Lower lobe of right lung (tissue), 2 donors: ENCODE results near the gene LRRC1. TPM values are rescaled to one million over a fixed set of nuclear protein-coding genes. Genes with fewer than 3 reads are reported as not detected.

Experiments used
- ATAC-seq, 2 donors: fragments of 200-7000 bp; cut with Tn5 transposase; one replicate each; pipeline ENCODE4 v1.9.1; 2020 to 2022; ENCODE audit warnings: mild to moderate bottlenecking in 2 of 2, moderate library complexity in 2 of 2
- DNase-seq: peaks from one replicate; pipeline ENCODE4 v3.0.0-alpha.2; 2020
- H3K27ac ChIP-seq: fragments of 200-600 bp; one replicate; pipeline ENCODE4 v1.8.0; 2022
- H3K27me3 ChIP-seq: fragments of 200-600 bp; one replicate; pipeline ENCODE4 v1.8.0; 2022; ENCODE audit warnings: low read depth
- H3K36me3 ChIP-seq: fragments of 200-600 bp; one replicate; pipeline ENCODE4 v1.8.0; 2022; ENCODE audit warnings: mild to moderate bottlenecking
- H3K4me1 ChIP-seq: fragments of 200-600 bp; one replicate; pipeline ENCODE4 v1.8.0; 2022
- H3K4me3 ChIP-seq: fragments of 200-600 bp; one replicate; pipeline ENCODE4 v1.8.0; 2022; ENCODE audit warnings: mild to moderate bottlenecking
- H3K9me3 ChIP-seq: fragments of 200-600 bp; one replicate; pipeline ENCODE4 v1.8.0; 2022
- CTCF ChIP-seq: fragments of 200-600 bp; IDR thresholded peaks from one replicate; pipeline ENCODE4 v1.8.0; 2022; ENCODE audit warnings: antibody characterized with exemption, mild to moderate bottlenecking
- intact Hi-C: fragments of 100-400 bp; cut with DNase I; formaldehyde crosslinking; loops from one replicate; pipeline ENCODE4 v1.11.0; 2022
- total RNA-seq: library from RNA; stranded (reverse); fragmentation: NEBNext Ultra II Directional; extraction: Animal tissue kit (Norgen Biotek cat#: 25700); gene quantifications from one replicate; pipeline ENCODE4 v1.2.1, GENCODE V29; 2021
- donor health status: DM: no; HTN: yes; CAD: no; lungs with severe emphysema.

Gene LRRC1
- total RNA-seq, 1 donor from 2014 or later: 13.4 TPM

DNA sequence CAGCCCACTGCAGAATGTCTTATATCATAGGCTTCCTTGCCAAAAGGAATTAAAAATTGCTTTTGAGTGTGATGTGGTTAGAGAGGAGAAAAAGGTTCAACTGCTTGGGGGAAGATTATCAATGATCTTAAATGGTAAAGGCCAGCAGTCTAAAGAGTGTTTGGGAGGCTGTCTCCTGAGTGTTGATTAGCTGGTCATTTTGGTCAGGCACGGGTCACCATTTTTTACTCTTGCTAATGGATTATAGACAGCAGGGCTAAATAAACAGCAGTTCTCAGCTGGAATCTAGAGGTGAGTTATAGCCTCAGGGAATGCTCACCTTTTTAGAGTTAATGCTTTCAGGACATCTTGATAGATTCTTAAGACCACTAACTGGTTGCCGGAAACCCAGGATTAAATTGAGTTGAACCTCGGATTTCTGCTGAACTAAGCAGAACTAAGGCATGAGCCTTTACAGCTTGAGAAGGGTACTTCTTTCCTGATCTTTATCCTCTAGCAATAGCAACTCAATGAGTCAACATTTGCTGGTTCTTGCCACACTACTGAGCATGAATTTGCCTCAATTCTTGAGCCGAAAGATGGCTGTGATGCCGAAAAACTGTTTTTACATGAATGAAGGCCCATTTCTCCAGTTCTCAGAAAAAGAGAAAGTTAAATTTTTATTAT is 120.4 kb downstream of the LRRC1 start:
- no peaks in the 10 kb centered on the region for H3K4me1 ChIP-seq
- ATAC-seq (no peak), DNase-seq (no peak)
- no peak overlapping the region for H3K27ac ChIP-seq
- H3K27me3 ChIP-seq: no peaks in the 10 kb centered on the region
- H3K36me3 ChIP-seq: peaks cover 9% of the 10 kb centered on the region
- intact Hi-C loops: no loop called here
- H3K9me3 ChIP-seq: no peaks in the 10 kb centered on the region
- no peak overlapping the region for H3K4me3 ChIP-seq
- no peak for TF ChIP-seq CTCF

DNA sequence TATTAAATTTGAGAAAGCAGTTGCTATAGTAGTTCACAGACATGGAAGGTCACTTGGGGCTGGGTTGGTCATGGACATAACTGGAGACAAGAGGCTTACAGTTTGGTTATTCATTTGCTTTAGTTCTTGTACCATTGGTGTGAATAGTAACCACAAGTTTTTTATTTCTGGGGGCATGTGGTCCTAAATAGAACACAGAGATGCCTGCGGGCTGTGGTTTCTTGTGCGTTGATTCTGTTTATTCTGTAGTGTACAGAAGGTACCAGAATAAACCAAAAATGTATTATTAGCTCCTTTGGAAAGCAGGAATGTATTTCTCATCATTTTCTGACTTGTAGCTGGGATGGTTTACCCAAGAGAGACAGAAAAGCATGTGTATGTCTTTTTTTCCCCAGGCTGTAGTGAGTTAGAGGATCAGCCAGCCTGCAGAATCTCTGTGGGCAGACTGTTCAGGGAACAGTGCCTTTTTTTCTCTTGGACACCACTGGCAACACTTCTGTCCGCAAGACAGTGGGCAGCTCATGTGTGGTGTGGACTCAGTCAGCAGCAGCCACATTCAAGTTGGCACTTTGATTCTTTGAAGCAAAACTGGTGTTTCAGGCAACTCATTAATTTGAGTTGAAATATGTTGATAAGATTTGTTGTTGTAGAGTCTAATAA is 122.1 kb downstream of the LRRC1 start:
- DNase-seq (no peak), ATAC-seq (no peak)
- Histone ChIP-seq H3K9me3 (no peaks in the 10 kb centered on the region), H3K27me3 (no peaks in the 10 kb centered on the region), H3K4me1 (no peaks in the 10 kb centered on the region), H3K4me3 (no peak overlapping the region), H3K27ac (no peak overlapping the region), H3K36me3 (peaks cover 9% of the 10 kb centered on the region)
- no peak for TF ChIP-seq CTCF
- intact Hi-C loops: no loop called here

- DNase-seq: no peak
- intact Hi-C loops: no loop called here
- Histone ChIP-seq H3K27ac (no peak overlapping the region), H3K9me3 (no peaks in the 10 kb centered on the region), H3K36me3 (peaks cover 9% of the 10 kb centered on the region), H3K4me1 (no peaks in the 10 kb centered on the region), H3K27me3 (no peaks in the 10 kb centered on the region), H3K4me3 (no peak overlapping the region)
- ATAC-seq: no peak
- TF ChIP-seq CTCF: no peak
These were observed 122.6 kb downstream of the LRRC1 start for GRCh38 chr6:53917464-53917842.

DNA sequence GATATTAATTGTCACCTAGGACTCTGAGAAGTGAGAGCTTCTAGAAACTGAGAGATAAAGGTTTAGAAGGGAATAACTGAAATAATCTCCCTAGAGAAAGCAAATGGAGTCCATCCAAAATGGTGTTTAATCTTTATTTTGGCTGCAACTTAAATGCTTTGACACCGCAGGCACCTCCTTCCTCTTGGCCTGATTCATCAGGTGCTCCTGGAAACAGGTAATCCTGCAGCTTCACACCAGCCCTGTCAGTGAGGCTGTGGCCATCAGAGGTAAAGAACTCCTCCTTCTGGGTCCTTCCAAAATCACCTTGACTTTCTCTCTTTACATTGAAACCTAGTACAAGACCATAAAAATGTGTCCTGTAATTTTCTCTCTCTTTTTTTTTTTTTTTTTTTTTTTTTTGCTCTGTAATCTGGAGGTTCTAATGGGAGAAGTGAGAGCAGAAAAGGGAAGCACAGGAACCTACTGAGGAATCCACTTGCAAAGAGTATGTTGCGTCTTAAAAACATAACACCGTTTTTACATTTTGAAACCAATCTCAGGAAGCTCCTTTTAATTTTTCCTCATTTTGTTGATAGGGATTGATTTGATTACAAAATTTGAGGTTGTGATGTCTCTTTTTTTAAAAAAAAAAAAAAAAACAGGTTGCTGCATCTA is 124.2 kb downstream of the LRRC1 start:
- Histone ChIP-seq H3K4me3 (no peak overlapping the region), H3K27ac (no peak overlapping the region), H3K27me3 (no peaks in the 10 kb centered on the region), H3K4me1 (no peaks in the 10 kb centered on the region), H3K36me3 (peaks cover 4% of the 10 kb centered on the region), H3K9me3 (no peaks in the 10 kb centered on the region)
- intact Hi-C loops: no loop called here
- ATAC-seq (no peak), DNase-seq (no peak)
- TF ChIP-seq CTCF: no peak

DNA sequence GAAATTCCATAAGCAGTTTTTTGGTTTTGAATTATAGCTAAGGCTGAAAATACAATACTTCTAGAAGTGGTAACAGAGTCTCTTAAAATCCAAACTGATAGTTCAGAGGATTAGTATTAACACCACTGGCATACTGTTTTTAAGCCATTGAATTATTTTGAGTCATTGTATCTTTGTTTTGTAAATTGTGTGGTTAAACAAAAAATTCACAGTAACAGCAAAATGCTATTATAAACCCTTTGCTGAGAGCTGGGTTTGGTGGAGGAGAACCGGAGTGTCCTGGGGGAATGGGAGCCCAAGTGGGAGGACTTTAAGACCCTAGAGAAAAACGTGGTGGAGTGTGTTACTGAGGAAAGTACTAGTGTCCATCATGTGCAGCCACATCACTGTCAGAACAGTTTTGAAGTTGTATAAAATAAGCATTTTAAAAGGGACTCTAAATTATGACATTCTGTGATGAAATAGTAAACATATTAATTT is 125.1 kb downstream of the LRRC1 start:
- Histone ChIP-seq H3K27me3 (no peaks in the 10 kb centered on the region), H3K36me3 (no peaks in the 10 kb centered on the region), H3K9me3 (no peaks in the 10 kb centered on the region), H3K27ac (no peak overlapping the region), H3K4me3 (no peak overlapping the region), H3K4me1 (no peaks in the 10 kb centered on the region)
- ATAC-seq (no peak), DNase-seq (no peak)
- intact Hi-C loops: no loop called here
- TF ChIP-seq CTCF: no peak
